ENCODE measurements around the gene RALY.

RALY gene

GRCh38 chr20:34042262-34042661 lies 48.6 kb downstream of the RALY start:
- H3K9me3 Mint-ChIP-seq: no peaks in the 10 kb centered on the region
- peak overlapping the region; percentile 2 to 57 (median 41) for H3K27ac Mint-ChIP-seq
- peaks cover 11% of the 10 kb centered on the region for H3K36me3 Mint-ChIP-seq (ENCODE audit: low read depth)
- H3K4me3 Mint-ChIP-seq: no peak overlapping the region
- peaks cover 77% of the 10 kb centered on the region for H3K4me1 Mint-ChIP-seq
- no peaks in the 10 kb centered on the region for H3K27me3 Mint-ChIP-seq (ENCODE audit: low read depth)
- no peak for TF ChIP-seq CTCF (IDR thresholded peaks at IDR 0.05; ENCODE audit: unreplicated experiment in 3 of 3)

GRCh38 chr20:34043025-34043424 lies 49.3 kb downstream of the RALY start:
- Mint-ChIP-seq H3K36me3 (ENCODE audit: low read depth) (peaks cover 11% of the 10 kb centered on the region), H3K4me3 (no peak overlapping the region), H3K27me3 (ENCODE audit: low read depth) (no peaks in the 10 kb centered on the region), H3K27ac (peak overlapping the region; percentile 2 to 57 (median 6)), H3K9me3 (no peaks in the 10 kb centered on the region), H3K4me1 (peaks cover 73% of the 10 kb centered on the region)
- no peak for TF ChIP-seq CTCF (IDR thresholded peaks at IDR 0.05; ENCODE audit: unreplicated experiment in 3 of 3)

- Mint-ChIP-seq H3K4me3 (no peak overlapping the region), H3K36me3 (ENCODE audit: low read depth) (peaks cover 8% of the 10 kb centered on the region), H3K27me3 (ENCODE audit: low read depth) (no peaks in the 10 kb centered on the region), H3K9me3 (no peaks in the 10 kb centered on the region), H3K27ac (peak overlapping the region in 2 of 3 experiments; percentile 59 to 75), H3K4me1 (peaks cover 73% of the 10 kb centered on the region)
- no peak for TF ChIP-seq CTCF (IDR thresholded peaks at IDR 0.05; ENCODE audit: unreplicated experiment in 3 of 3)
These were observed 51.6 kb downstream of the RALY start for GRCh38 chr20:34045294-34045693.

DNA sequence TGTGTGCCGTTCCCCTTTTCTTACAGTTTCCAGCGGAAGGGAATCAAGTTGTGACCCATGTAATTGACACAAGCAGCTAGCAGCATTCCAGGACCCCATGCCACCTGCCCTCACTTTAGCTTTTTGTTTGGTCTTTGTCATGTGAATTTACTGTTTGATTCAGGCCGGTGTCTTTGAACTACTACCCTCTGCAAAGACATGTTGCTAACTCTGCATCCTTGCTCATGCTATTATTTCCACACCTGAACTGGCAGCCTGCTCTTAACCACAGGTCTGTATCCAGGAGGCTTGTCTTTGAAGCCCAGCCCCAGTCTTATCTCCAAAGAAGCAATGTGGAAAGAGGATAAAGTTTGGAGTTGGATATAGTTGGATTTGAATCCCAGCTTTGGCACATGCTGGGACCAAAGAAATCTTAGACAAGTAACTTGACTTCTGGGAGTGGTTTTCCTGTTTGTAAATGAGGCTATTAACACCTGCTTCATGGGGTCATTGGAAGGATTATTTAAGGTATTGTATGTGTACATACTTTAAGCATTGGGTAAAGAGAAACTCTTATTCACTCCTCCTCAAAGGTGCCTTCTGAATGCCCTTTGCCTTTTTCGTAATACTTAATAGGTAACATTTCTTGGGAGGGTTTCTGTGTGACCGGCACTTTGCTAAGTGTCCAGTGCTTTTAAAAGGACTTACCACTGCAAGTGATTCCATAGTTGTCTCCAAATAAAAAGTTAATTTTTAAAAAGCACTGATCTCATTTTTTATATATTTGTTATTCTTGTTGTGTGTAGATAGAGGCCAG lies 52.4 kb downstream of the RALY start:
- no peak for TF ChIP-seq CTCF (IDR thresholded peaks at IDR 0.05; ENCODE audit: unreplicated experiment in 3 of 3)
- H3K36me3 Mint-ChIP-seq (ENCODE audit: low read depth): peaks cover 8% of the 10 kb centered on the region
- H3K27ac Mint-ChIP-seq: peak overlapping the region; percentile 18 to 75 (median 63)
- H3K9me3 Mint-ChIP-seq: no peaks in the 10 kb centered on the region
- H3K4me3 Mint-ChIP-seq: no peak overlapping the region
- no peaks in the 10 kb centered on the region for H3K27me3 Mint-ChIP-seq (ENCODE audit: low read depth)
- peaks cover 69% of the 10 kb centered on the region for H3K4me1 Mint-ChIP-seq

- Mint-ChIP-seq H3K9me3 (no peaks in the 10 kb centered on the region), H3K4me1 (peaks cover 61% of the 10 kb centered on the region), H3K27me3 (ENCODE audit: low read depth) (no peaks in the 10 kb centered on the region), H3K4me3 (no peak overlapping the region), H3K27ac (peak overlapping the region in 1 of 3 experiments; percentile 35), H3K36me3 (ENCODE audit: low read depth) (peaks cover 8% of the 10 kb centered on the region)
- no peak for TF ChIP-seq CTCF (IDR thresholded peaks at IDR 0.05; ENCODE audit: unreplicated experiment in 3 of 3)
These were observed 53.4 kb downstream of the RALY start for GRCh38 chr20:34047010-34047687.
